HepG2 (cell line): ENCODE measurements around the gene CPZ. TPM values are rescaled to one million over a fixed set of nuclear protein-coding genes. Genes with fewer than 3 reads are reported as not detected.

ENCODE experiments used
- AHR ChIP-seq: IDR thresholded peaks from 2 replicates; pipeline ENCODE4 v1.6.1; 2018; ENCODE audit warnings: missing genetic modification reagents, missing compliant biosample characterization
- ARID3A ChIP-seq: IDR thresholded peaks from 2 replicates; pipeline ENCODE4 v1.6.1; 2012; ENCODE audit warnings: low read depth, low read length, improper control_type of control experiment
- BRF2 ChIP-seq: sonication (generic); formaldehyde crosslinking; IDR thresholded peaks from 2 replicates; pipeline ENCODE4 v1.8.1; 2022; ENCODE audit warnings: mild to moderate bottlenecking, missing genetic modification reagents
- CBX5 ChIP-seq: sonication (generic); formaldehyde crosslinking; IDR thresholded peaks from 2 replicates; pipeline ENCODE4 v1.4.0; 2020; ENCODE audit warnings: missing genetic modification reagents, borderline replicate concordance
- CSRNP2 ChIP-seq: sonication (generic); formaldehyde crosslinking; conservative IDR thresholded peaks from 2 replicates; pipeline ENCODE4 v1.8.0; 2022; ENCODE audit warnings: low read depth, missing genetic modification reagents
- GLI4 ChIP-seq: sonication (generic); formaldehyde crosslinking; IDR thresholded peaks from 2 replicates; pipeline ENCODE4 v1.5.1; 2020; ENCODE audit warnings: missing genetic modification reagents, mild to moderate bottlenecking, moderate library complexity, borderline replicate concordance
- GTF3A ChIP-seq: sonication (generic); formaldehyde crosslinking; conservative IDR thresholded peaks from 2 replicates; pipeline ENCODE4 v1.4.0; 2020; ENCODE audit warnings: mild to moderate bottlenecking, missing genetic modification reagents
- HDAC1 ChIP-seq: sonication (generic); formaldehyde crosslinking; IDR thresholded peaks from 2 replicates; pipeline ENCODE4 v1.5.1; 2020; ENCODE audit warnings: mild to moderate bottlenecking, missing genetic modification reagents
- ISX ChIP-seq: sonication (generic); formaldehyde crosslinking; conservative IDR thresholded peaks from 2 replicates; pipeline ENCODE4 v1.5.0; 2020; ENCODE audit warnings: missing genetic modification reagents
- NCOA2 ChIP-seq: sonication (generic); formaldehyde crosslinking; IDR thresholded peaks from 2 replicates; pipeline ENCODE4 v1.8.0; 2022; ENCODE audit warnings: inconsistent platforms
- PHF8 ChIP-seq: sonication (generic); formaldehyde crosslinking; IDR thresholded peaks from 2 replicates; pipeline ENCODE4 v1.5.0; 2020; ENCODE audit warnings: missing genetic modification reagents
- RNF219 ChIP-seq: sonication (generic); formaldehyde crosslinking; IDR thresholded peaks from 2 replicates; pipeline ENCODE4 v1.5.0; 2020; ENCODE audit warnings: mild to moderate bottlenecking, missing genetic modification reagents
- SNAPC2 ChIP-seq: sonication (generic); formaldehyde crosslinking; IDR thresholded peaks from 2 replicates; pipeline ENCODE4 v1.8.1; 2022; ENCODE audit warnings: mild to moderate bottlenecking, missing genetic modification reagents
- SYNCRIP ChIP-seq: fragments of 200-400 bp; formaldehyde crosslinking; IDR thresholded peaks from 2 replicates; pipeline ENCODE4 v1.6.1; 2018; ENCODE audit warnings: mild to moderate bottlenecking, low read depth, low read length; ENCODE audit not compliant: insufficient read depth
- THYN1 ChIP-seq: sonication (generic); formaldehyde crosslinking; IDR thresholded peaks from 2 replicates; pipeline ENCODE4 v1.8.1; 2023; ENCODE audit warnings: low read depth, mild to moderate bottlenecking, moderate library complexity, missing genetic modification reagents, borderline replicate concordance
- ZFP37 ChIP-seq: sonication (generic); formaldehyde crosslinking; IDR thresholded peaks from 2 replicates; pipeline ENCODE4 v1.4.0; 2020; ENCODE audit warnings: missing genetic modification reagents, borderline replicate concordance
- ZNF20 ChIP-seq: sonication (generic); formaldehyde crosslinking; IDR thresholded peaks from 2 replicates; pipeline ENCODE4 v1.4.0; 2020; ENCODE audit warnings: mild to moderate bottlenecking, moderate library complexity, missing genetic modification reagents
- ZNF276 ChIP-seq: sonication (generic); formaldehyde crosslinking; IDR thresholded peaks from 2 replicates; pipeline ENCODE4 v1.4.0; 2020; ENCODE audit warnings: mild to moderate bottlenecking, low read depth, missing genetic modification reagents
- ZNF776 ChIP-seq: sonication (generic); formaldehyde crosslinking; IDR thresholded peaks from 2 replicates; pipeline ENCODE4 v1.4.0; 2020; ENCODE audit warnings: mild to moderate bottlenecking, missing genetic modification reagents
- ZNF83 ChIP-seq: sonication (generic); formaldehyde crosslinking; IDR thresholded peaks from 2 replicates; pipeline ENCODE4 v1.4.0; 2020; ENCODE audit warnings: missing genetic modification reagents, mild to moderate bottlenecking, borderline replicate concordance
- polyA plus RNA-seq, 8 experiments: library from polyadenylated mRNA; depleted of rRNA in 3 of 8; stranded (reverse) in 7 of 8; unstranded in 1 of 8; fragments of >200 nt; fragmentation: Illumina TruSeq in 4 of 8; extraction: Trizol in 4 of 8; gene quantifications; 2 replicates each; pipeline versions ENCODE4 v1.2.1 to v1.2.3, GENCODE V29; 2011 to 2016; ENCODE audit warnings: low read depth in 4 of 8, missing spikeins in 1 of 8, mixed read lengths in 1 of 8; ENCODE audit not compliant: insufficient read depth in 1 of 8
- total RNA-seq, 5 experiments: library from RNA; depleted of rRNA; stranded (reverse); fragments of >200 nt; fragmentation: Illumina TruSeq; extraction: Trizol; gene quantifications; 2 replicates each; pipeline ENCODE4 v1.2.3, GENCODE V29; 2016; ENCODE audit warnings: low read depth in 1 of 5

The CPZ gene
- total and polyA plus RNA-seq, 2 of the 13 experiments (the other 11 are each of a cell fraction or from before 2014, with no cell fraction given): 0.58 to 0.61 TPM

- no peak for TF ChIP-seq ARID3A
- TF ChIP-seq ZNF776: no peak
- no peak for TF ChIP-seq SNAPC2 (CRISPR knock-in tag)
- TF ChIP-seq CSRNP2 (CRISPR knock-in tag): no peak
- no peak for TF ChIP-seq RNF219 (CRISPR knock-in tag)
- TF ChIP-seq HDAC1 (CRISPR knock-in tag): no peak
- TF ChIP-seq ISX: no peak
- TF ChIP-seq GTF3A (CRISPR knock-in tag): no peak
- no peak for TF ChIP-seq BRF2 (CRISPR knock-in tag)
- TF ChIP-seq CBX5 (CRISPR knock-in tag): no peak
- no peak for TF ChIP-seq SYNCRIP
- TF ChIP-seq NCOA2 (CRISPR knock-in tag): peak; percentile 58
- no peak for TF ChIP-seq THYN1 (CRISPR knock-in tag)
- no peak for TF ChIP-seq ZNF276
- TF ChIP-seq AHR (CRISPR knock-in tag): no peak
- no peak for TF ChIP-seq GLI4 (CRISPR knock-in tag)
- peak; percentile 84; the same call in 1 of the 2 replicates for TF ChIP-seq ZFP37 (CRISPR knock-in tag)
- no peak for TF ChIP-seq PHF8 (CRISPR knock-in tag)
- TF ChIP-seq ZNF20: no peak
- no peak for TF ChIP-seq ZNF83 (CRISPR knock-in tag)
These were observed 12.1 kb upstream of the CPZ start, which contains the start of gene GPR78 (continued) for GRCh38 chr4:8580321-8581093.
